HT1080 (cell line): ENCODE data around the gene PRKG1. TPM values are rescaled to one million over a fixed set of nuclear protein-coding genes. Genes with fewer than 3 reads are reported as not detected.

Experiments used
- DNase-seq: peaks from one replicate; pipeline ENCODE4 v3.0.0-alpha.2; 2015; ENCODE audit warnings: low read depth
- small RNA-seq: library from RNA; depleted of rRNA; stranded (forward); fragments of <200 nt; gene quantifications from one replicate; pipeline ENCODE3, GENCODE V24; 2014
- total RNA-seq: library from RNA; depleted of rRNA; stranded (reverse); fragments of >200 nt; shearing (Covaris generic); gene quantifications from 2 replicates; pipeline ENCODE4 v1.2.3, GENCODE V29; 2014; rRNA removed

Gene PRKG1
- total RNA-seq, 1 experiment from 2014 or later, result 3.9 TPM

DNA sequence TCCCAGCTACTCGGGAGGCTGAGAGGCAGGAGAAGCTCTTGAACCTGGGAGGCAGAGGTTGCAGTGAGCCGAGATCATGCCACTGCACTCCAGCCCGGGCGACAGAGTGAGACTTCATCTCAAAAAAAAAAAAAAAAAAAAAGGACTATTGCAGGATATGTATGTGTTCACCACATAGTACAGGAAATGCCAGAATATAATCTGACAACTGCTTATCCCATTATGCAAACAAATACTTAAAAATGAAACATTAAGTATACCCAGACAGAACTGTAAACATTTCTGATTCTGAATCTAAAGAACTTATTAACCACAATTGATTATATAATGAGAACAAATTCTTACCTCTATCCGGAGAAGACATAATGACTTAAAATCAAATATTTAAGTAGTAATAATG is 1258.5 kb downstream of the PRKG1 start:
- DNase-seq, result no peak

DNA sequence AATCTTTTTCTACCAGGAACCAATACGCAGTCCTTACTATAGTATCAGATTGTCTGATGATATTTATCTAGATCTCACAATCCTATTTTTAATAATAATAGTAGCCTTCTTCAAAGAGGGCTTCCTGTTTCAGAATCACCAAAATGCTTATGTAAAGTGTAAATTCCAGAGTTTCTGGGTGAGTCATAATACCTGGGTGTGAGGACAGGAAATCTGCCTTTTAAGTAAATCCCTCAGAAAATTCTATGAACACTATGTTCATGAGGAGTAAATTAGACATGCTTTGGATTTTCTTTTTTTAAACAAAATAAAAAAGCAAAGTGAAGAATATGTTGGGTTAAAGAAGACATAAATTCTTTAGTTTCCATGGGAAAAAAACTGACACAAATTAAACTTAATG is 1260.3 kb downstream of the PRKG1 start:
- DNase-seq, result peak; percentile 59

DNA sequence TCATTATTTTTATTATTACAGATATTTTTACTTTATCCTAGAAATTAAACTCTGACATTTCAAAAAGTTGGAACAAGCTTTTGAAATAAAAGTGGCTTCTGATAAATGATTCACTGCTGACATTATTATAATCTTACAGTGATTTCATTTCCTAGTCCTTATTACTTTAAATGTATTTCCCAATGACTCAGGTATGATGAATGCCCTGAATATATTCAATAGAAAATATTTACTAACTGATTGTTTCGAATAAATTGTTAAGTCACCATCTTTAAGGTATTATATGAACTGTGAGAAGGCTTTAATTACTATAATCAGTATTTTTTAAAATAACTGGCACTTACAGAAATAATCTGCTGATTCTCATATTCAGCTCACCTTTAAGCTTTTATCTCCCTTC is 1261.4 kb downstream of the PRKG1 start:
- DNase-seq, result peak; percentile 44

- DNase-seq, result no peak
Measured at GRCh38 chr10:52337225-52337624, 1262.9 kb downstream of the PRKG1 start.

DNA sequence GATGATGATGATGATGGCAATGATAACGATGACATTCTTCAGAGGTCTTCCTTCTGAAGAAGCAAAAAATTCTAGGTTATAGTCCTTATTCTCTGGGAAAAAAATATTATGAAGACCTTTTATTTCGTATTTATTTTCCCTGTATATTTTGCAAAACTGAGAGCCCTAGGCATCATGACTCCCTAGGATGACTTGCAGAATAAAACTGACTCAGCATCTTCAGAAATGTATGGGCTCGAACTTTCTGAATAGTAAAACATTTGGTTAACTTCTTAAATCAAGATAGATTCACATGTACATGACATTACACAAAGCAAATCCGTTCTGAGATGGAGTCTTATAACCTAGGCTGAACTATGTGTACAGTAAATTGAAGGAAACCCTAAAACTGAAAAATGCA is 1269.2 kb downstream of the PRKG1 start:
- DNase-seq, result no peak

DNA sequence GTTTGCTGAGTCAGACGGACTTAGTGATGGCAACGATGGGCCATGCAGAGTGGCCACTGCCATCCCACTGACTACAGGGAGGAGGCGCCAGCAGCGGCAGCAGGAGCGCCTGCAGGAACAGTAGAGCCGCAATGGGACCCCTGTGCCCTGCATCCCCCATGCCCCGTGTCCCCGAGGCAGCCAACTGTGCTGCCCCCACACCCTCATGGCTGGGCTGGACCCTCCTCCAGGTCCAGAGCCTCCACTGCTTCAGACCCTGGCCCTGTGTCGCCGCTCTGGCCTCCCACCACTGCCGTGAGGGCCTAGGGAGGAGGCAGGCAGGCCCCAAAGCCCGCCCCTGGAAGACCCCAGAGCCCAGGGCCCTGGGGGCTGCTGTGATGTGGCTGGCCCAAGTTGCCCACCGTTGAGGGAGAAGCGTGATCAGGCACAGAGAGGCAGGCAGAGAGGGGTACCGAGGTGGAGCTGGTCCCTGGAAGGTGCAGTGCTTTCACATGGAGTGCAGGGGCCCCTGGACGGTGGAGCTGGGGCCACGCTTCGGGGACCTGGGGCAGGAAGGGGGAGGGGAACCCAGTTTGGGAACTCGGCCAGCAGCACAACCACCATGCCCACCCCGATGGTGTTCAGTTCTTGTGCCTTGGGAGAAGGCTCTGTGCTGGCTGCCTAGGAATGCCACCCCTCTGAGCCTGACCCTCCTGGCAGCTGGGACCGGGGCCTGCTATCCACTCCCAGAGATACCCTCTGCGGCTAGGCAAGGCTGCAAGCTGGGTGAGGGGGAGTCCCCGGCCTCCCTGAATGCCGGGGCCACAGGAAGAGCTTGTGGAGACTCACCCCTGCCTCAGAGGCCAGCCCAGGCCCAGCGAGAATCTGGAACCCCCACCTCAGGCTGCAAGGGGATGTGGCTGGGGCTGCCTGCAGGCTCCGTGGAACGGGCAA is 1272.4 kb downstream of the PRKG1 start:
- DNase-seq, result no peak

- DNase-seq, result no peak
Measured at GRCh38 chr10:52347327-52347667, 1273.0 kb downstream of the PRKG1 start.

Small RNA genes lying within 50 kb of the gene (small RNA-seq; reads per million reads assigned to genes)
- not detected for gene MIR605

Other genes with a start within 250 kb of the PRKG1 start
- not detected in 2 replicates for gene A1CF, start 188.9 kb upstream of the PRKG1 start, total RNA-seq